Ovary (tissue), 9 donors: ENCODE measurements around the gene CEP85L. TPM values are rescaled to one million over a fixed set of nuclear protein-coding genes. Genes with fewer than 3 reads are reported as not detected.

Experiments
- DNase-seq, 5 donors: peaks; one replicate each; pipeline ENCODE4 v3.0.0-alpha.2; 2019 to 2020
- H3K27ac ChIP-seq, 2 donors: fragments of 200-600 bp; one replicate each; pipeline versions ENCODE4 v1.5.1 to v1.8.0; 2019 to 2022
- H3K27me3 ChIP-seq: fragments of 200-600 bp; one replicate; pipeline ENCODE4 v1.8.0; 2022
- H3K36me3 ChIP-seq: fragments of 200-600 bp; sonication (generic); one replicate; pipeline ENCODE4 v1.5.1; 2019
- H3K4me1 ChIP-seq: one replicate; pipeline ENCODE4 v1.8.1; 2013; ENCODE audit warnings: mild to moderate bottlenecking, moderate library complexity; ENCODE audit not compliant: insufficient read depth
- H3K4me3 ChIP-seq: fragments of 200-600 bp; sonication (generic); one replicate; pipeline ENCODE4 v1.5.1; 2017
- H3K9me3 ChIP-seq, 2 donors: fragments of 200-600 bp in 1 of 2; sonication (generic) in 1 of 2; one replicate each; pipeline versions ENCODE4 v1.5.1 to v1.8.1; 2013 to 2019; ENCODE audit warnings: mild to moderate bottlenecking in 1 of 2, moderate library complexity in 1 of 2
- EP300 ChIP-seq: sonication (generic); formaldehyde crosslinking; IDR thresholded peaks from one replicate; pipeline ENCODE4 v1.6.1; 2017; ENCODE audit warnings: antibody characterized with exemption
- POLR2A ChIP-seq: fragments of 450-650 bp; IDR thresholded peaks from one replicate; pipeline ENCODE4 v1.6.1; 2017; ENCODE audit warnings: antibody characterized with exemption, mild to moderate bottlenecking, moderate library complexity
- WGBS, 3 donors: extraction: QIAGEN DNeasy Blood & Tissue Kit in 1 of 3; methylation state at CpG; one replicate each; pipeline versions ENCODE4 v1.1.5 to v1.1.7; 2013 to 2017; 5-methylcytosine and 5-hydroxymethylcytosine counted together
- intact Hi-C, 4 donors: fragments of 100-400 bp; cut with DNase I; formaldehyde crosslinking; loops; one replicate each; pipeline versions ENCODE4 v1.11.0 to v1.15.1; 2022 to 2023
- polyA plus RNA-seq, 2 donors: library from polyadenylated mRNA; stranded (reverse); fragments of 200-250 nt in 1 of 2; fragments of 350-450 nt in 1 of 2; fragmentation: Illumina TruSeq in 1 of 2; extraction: RNeasy Lipid Tissue Mini Kit (QIAGEN cat#74804) in 1 of 2; gene quantifications; one replicate each; pipeline ENCODE4 v1.2.3, GENCODE V29; 2013 to 2014
- total RNA-seq, 7 donors: library from RNA; depleted of rRNA in 2 of 7; stranded (reverse); fragments of >200 nt in 2 of 7; fragmentation: NEBNext Ultra II Directional in 3 of 7; extraction: Animal tissue kit (Norgen Biotek cat#: 25700) in 3 of 7; gene quantifications; one replicate each; pipeline versions ENCODE4 v1.1.0 to v1.2.4, GENCODE V29; 2016 to 2023
- TF ChIP-seq, protein P1 (sequence below), 3 donors: fragments of 450-650 bp in 2 of 3; fragments of 200-600 bp in 1 of 3; IDR thresholded peaks; one replicate each; pipeline versions ENCODE4 v1.5.1 to v1.8.0; 2016 to 2022; ENCODE audit warnings: antibody characterized with exemption in 3 of 3, mild to moderate bottlenecking in 1 of 3
- donor health status: DM: no; HTN: no; CAD: no; lungs with moderate emphysema.
- donor health status: DM: no; HTN: no; CAD: no.
- donor health status: Bipolar disorder and iron deficiency.
- donor health status: DM: yes; HTN: yes; CAD: no.
- donor health status: DM: no; HTN: no; CAD: no.
- donor health status: DM: yes; HTN: yes; CAD: no.

Gene CEP85L
- total and polyA plus RNA-seq, 9 donors: 4.0 to 33.4 (median 24.3) TPM

DNA sequence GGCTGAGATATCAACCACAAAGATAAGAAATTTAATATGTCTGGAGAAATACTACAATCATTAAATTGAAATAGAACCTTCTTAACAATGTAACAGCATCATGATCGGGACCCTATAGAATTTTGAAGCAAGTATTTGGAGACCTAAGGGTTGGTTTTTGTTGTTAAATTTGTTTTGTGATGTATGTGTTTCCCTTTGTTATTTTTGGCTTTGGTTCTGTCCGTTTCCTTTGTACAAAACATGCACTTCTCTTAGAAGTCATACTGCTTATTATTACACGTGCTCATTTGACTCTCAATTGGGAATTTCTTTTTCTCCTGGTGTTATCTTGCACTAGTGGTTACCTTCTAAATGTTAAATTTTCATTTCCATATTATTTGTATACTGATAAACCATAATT, 107.3 kb downstream of the CEP85L start:
- no peak for DNase-seq
- WGBS, 3 donors: 78 to 87% (median 81%) methylated on average over 3 of the region's 3 CpGs
- intact Hi-C loops: no loop called here
- TF ChIP-seq EP300 (no peak), POLR2A (no peak)
- TF ChIP-seq, protein P1, sequence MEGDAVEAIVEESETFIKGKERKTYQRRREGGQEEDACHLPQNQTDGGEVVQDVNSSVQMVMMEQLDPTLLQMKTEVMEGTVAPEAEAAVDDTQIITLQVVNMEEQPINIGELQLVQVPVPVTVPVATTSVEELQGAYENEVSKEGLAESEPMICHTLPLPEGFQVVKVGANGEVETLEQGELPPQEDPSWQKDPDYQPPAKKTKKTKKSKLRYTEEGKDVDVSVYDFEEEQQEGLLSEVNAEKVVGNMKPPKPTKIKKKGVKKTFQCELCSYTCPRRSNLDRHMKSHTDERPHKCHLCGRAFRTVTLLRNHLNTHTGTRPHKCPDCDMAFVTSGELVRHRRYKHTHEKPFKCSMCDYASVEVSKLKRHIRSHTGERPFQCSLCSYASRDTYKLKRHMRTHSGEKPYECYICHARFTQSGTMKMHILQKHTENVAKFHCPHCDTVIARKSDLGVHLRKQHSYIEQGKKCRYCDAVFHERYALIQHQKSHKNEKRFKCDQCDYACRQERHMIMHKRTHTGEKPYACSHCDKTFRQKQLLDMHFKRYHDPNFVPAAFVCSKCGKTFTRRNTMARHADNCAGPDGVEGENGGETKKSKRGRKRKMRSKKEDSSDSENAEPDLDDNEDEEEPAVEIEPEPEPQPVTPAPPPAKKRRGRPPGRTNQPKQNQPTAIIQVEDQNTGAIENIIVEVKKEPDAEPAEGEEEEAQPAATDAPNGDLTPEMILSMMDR (IDR thresholded peaks at IDR 0.05): no peak
- H3K27ac ChIP-seq: no peak overlapping the region
- H3K9me3 ChIP-seq: no peaks in the 10 kb centered on the region
- H3K4me3 ChIP-seq: no peak overlapping the region
- no peaks in the 10 kb centered on the region for H3K27me3 ChIP-seq
- H3K36me3 ChIP-seq: no peaks in the 10 kb centered on the region
- no peaks in the 10 kb centered on the region for H3K4me1 ChIP-seq

DNA sequence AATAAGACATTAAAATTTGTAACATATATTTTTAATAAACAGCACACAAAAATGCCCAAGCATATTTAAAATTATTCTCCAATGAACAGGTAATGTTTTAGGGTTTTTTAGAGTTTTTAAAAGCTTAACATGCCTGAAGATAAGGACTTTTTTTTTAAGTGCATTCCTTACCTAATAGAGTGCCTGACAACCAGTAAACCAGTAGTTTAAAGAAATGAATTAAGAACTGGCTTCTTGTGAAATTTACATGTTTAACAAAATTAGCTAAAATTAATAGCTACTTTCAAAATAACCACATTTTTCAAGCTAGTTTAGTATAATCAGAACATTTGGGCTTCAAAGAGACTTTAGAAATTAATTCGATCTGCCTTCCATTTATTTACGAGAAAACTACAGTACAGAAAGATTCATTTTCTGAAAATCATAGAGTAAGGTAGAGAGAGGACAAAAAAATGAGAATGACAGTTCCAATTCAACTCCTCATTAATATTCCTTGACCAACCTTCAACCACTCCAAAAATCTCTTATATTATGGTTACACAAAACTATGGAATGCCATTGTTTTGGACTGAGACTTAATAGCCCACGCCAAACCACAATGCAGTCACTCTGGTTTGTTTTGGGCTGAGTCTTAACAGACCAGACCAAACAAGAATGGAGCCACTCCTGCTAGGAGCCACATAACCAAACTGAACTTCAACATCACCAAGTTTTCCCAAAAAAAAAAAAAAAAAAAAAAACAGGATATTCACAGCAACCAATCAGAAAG, 109.0 kb downstream of the CEP85L start:
- no peak for DNase-seq
- no peak overlapping the region for H3K27ac ChIP-seq
- H3K27me3 ChIP-seq: no peaks in the 10 kb centered on the region
- H3K4me3 ChIP-seq: no peak overlapping the region
- no peak for TF ChIP-seq EP300
- no peak for TF ChIP-seq POLR2A
- TF ChIP-seq, protein P1 (IDR thresholded peaks at IDR 0.05): no peak
- H3K36me3 ChIP-seq: no peaks in the 10 kb centered on the region
- no peaks in the 10 kb centered on the region for H3K9me3 ChIP-seq
- H3K4me1 ChIP-seq: no peaks in the 10 kb centered on the region
- 49 to 77% (median 68%) methylated on average over 3 of the region's 3 CpGs for WGBS, 3 donors
- intact Hi-C loops: no loop called here

DNA sequence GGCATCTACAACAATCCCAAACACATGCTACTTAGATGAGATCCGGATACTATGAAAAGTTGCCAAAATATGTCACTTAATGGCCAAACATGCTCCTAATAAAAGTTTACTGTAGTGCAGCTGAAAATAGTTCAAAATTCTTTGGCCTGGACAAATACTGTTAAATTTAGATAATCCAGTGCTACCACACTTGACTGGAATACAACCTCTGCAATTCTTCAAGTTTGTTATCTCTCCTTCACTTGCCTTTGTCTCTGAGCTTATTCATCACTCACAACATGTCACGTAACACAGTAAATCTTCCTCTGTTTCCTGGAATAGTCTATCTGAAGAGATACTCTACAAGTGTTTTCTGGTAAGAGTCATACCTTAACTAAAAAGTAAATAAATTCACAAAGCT, 113.8 kb downstream of the CEP85L start:
- Histone ChIP-seq H3K4me1 (no peaks in the 10 kb centered on the region), H3K27me3 (no peaks in the 10 kb centered on the region), H3K27ac (no peak overlapping the region), H3K4me3 (no peak overlapping the region), H3K36me3 (no peaks in the 10 kb centered on the region), H3K9me3 (no peaks in the 10 kb centered on the region)
- DNase-seq: no peak
- WGBS, 3 donors: 35 to 48% (median 36%) methylated on average over 2 of the region's 2 CpGs
- intact Hi-C loops: no loop called here
- TF ChIP-seq EP300: no peak
- TF ChIP-seq, protein P1 (IDR thresholded peaks at IDR 0.05): no peak
- TF ChIP-seq POLR2A: no peak

DNA sequence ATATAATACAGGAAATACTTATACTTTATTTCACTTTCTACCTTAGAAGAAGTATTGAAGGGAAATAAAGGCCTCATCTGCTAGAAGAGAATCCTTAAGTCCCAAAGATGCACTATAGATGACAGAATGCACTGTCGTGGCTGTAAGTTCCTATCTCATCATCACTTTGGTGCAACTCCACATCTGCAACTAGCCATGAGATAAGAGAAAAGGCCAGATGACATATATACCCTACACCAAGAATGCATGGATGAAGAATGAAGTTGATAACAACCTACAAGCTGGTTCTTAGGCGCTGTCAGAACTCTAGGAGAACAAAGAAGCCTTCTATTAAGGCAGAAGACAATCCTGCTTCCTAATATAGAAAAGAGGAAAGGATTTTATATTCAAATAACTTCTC, 114.9 kb downstream of the CEP85L start:
- no peak overlapping the region for H3K4me3 ChIP-seq
- no peak for TF ChIP-seq EP300
- TF ChIP-seq, protein P1 (IDR thresholded peaks at IDR 0.05): no peak
- TF ChIP-seq POLR2A: no peak
- intact Hi-C loops: no loop called here
- no peak overlapping the region for H3K27ac ChIP-seq
- H3K9me3 ChIP-seq: no peaks in the 10 kb centered on the region
- H3K4me1 ChIP-seq: no peaks in the 10 kb centered on the region
- no peaks in the 10 kb centered on the region for H3K36me3 ChIP-seq
- DNase-seq: no peak
- 89 to 95% (median 93%) methylated on average over 2 of the region's 2 CpGs for WGBS, 3 donors
- H3K27me3 ChIP-seq: no peaks in the 10 kb centered on the region
